A673 (cell line): ENCODE results near the gene PRKAA1.

Experiments
- EZH2 ChIP-seq: fragments of 200-600 bp; sonication (generic); IDR thresholded peaks from 2 replicates; pipeline ENCODE4 v1.6.1; 2017; ENCODE audit warnings: borderline replicate concordance, low read depth, mild to moderate bottlenecking, mixed read lengths, antibody characterized with exemption, low read length; ENCODE audit not compliant: poor library complexity, severe bottlenecking
- TF ChIP-seq, protein P1 (sequence below): fragments of 300-800, 200-600 bp; sonication (generic); conservative IDR thresholded peaks from 2 replicates; pipeline ENCODE4 v1.5.1; 2017; ENCODE audit warnings: low read depth, mild to moderate bottlenecking, antibody characterized with exemption, low read length, moderate library complexity, mixed read lengths

DNA sequence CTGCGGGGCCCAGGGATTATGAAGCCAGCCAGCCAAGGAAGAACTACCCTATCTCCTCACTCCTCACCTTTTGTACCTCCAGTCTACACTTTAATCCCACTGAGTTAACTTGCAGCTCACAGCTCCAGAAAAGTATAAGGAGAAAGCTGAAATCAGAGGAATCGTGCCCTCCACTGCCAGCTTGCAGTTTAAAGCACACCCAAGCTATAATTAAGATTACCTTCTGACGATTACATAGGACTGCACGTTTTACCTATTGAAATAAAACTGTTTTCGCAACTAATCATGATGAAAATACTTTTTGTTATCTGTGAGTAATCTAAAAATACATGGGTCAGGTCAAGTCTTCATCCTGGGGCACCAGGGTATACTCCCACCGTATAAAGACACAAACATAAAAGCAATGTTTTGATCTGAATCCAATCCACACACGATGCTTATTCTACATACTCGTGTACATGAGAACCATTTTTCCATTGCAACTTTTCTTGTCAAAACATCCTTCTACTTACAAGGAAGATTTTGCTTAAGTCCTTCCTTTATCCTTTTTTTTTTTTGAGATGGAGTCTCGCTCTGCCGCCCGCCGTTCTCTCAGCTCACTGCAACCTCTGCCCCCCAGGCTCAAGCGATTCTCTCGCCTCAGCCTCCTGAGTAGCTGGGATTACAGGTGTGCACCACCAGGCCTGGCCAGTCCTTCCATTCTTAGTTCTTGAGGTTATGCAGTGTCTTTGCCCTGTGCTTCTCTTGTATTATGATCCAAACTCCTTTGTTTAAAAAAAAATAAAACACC is 29.2 kb upstream of the PRKAA1 start:
- TF ChIP-seq, protein P1, sequence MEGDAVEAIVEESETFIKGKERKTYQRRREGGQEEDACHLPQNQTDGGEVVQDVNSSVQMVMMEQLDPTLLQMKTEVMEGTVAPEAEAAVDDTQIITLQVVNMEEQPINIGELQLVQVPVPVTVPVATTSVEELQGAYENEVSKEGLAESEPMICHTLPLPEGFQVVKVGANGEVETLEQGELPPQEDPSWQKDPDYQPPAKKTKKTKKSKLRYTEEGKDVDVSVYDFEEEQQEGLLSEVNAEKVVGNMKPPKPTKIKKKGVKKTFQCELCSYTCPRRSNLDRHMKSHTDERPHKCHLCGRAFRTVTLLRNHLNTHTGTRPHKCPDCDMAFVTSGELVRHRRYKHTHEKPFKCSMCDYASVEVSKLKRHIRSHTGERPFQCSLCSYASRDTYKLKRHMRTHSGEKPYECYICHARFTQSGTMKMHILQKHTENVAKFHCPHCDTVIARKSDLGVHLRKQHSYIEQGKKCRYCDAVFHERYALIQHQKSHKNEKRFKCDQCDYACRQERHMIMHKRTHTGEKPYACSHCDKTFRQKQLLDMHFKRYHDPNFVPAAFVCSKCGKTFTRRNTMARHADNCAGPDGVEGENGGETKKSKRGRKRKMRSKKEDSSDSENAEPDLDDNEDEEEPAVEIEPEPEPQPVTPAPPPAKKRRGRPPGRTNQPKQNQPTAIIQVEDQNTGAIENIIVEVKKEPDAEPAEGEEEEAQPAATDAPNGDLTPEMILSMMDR, result no peak
- TF ChIP-seq EZH2, result no peak
